Astrocyte (in vitro differentiated cells and primary cell): ENCODE results near the gene CPAMD8.

Source experiments
- CTCF ChIP-seq: IDR thresholded peaks from 2 replicates; pipeline ENCODE4 v1.5.1; 2011; ENCODE audit warnings: low read depth, mild to moderate bottlenecking, inconsistent platforms, low read length, moderate library complexity; ENCODE audit not compliant: insufficient read depth
- EZH2 ChIP-seq: IDR thresholded peaks from 2 replicates; pipeline ENCODE4 v1.6.1; 2012; ENCODE audit warnings: mild to moderate bottlenecking, low read length, inconsistent platforms; ENCODE audit not compliant: insufficient read depth

GRCh38 chr19:16860118-16860517 lies 166.5 kb downstream of the CPAMD8 start:
- TF ChIP-seq CTCF (no peak), EZH2 (no peak)
